AG09309 (cell line): ENCODE measurements around the gene LAMA5.

Experiments
- DNase-seq: peaks from one replicate; pipeline ENCODE4 v3.0.0-alpha.2; 2010; ENCODE audit warnings: low read depth
- H3K4me3 ChIP-seq: 2 replicates; pipeline ENCODE4 v1.5.1; 2011; ENCODE audit warnings: mild to moderate bottlenecking, low read depth, low read length, moderate library complexity; ENCODE audit not compliant: control insufficient read depth
- TF ChIP-seq, protein P1 (sequence below): IDR thresholded peaks from 2 replicates; pipeline ENCODE4 v1.5.1; 2011; ENCODE audit warnings: mild to moderate bottlenecking, low read depth, low read length, inconsistent platforms; ENCODE audit not compliant: insufficient read depth, control insufficient read depth; ENCODE audit errors: missing control alignments

Gene LAMA5

DNA sequence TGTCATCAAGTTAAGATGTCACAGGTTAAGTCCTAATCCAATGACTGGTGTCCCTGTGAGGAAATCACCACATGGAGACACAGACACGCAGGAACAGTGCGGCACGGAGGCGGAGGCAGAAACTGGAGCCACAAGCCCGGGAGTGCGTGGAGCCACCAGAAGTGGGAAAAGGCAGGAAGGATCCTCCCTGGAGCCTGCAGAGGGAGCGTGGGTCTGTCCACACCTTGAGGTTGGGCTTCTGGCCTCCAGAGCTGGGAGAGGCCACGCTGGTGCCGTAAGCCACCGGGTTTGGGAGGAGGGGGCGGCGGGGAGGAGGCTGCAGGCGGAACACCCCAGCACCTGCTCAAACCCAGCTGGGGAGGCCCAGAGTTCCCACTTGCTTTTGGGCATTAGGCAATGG lies 36.2 kb upstream of the LAMA5 start:
- no peak overlapping the region for H3K4me3 ChIP-seq
- TF ChIP-seq, protein P1, sequence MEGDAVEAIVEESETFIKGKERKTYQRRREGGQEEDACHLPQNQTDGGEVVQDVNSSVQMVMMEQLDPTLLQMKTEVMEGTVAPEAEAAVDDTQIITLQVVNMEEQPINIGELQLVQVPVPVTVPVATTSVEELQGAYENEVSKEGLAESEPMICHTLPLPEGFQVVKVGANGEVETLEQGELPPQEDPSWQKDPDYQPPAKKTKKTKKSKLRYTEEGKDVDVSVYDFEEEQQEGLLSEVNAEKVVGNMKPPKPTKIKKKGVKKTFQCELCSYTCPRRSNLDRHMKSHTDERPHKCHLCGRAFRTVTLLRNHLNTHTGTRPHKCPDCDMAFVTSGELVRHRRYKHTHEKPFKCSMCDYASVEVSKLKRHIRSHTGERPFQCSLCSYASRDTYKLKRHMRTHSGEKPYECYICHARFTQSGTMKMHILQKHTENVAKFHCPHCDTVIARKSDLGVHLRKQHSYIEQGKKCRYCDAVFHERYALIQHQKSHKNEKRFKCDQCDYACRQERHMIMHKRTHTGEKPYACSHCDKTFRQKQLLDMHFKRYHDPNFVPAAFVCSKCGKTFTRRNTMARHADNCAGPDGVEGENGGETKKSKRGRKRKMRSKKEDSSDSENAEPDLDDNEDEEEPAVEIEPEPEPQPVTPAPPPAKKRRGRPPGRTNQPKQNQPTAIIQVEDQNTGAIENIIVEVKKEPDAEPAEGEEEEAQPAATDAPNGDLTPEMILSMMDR: no peak
- DNase-seq: no peak

DNA sequence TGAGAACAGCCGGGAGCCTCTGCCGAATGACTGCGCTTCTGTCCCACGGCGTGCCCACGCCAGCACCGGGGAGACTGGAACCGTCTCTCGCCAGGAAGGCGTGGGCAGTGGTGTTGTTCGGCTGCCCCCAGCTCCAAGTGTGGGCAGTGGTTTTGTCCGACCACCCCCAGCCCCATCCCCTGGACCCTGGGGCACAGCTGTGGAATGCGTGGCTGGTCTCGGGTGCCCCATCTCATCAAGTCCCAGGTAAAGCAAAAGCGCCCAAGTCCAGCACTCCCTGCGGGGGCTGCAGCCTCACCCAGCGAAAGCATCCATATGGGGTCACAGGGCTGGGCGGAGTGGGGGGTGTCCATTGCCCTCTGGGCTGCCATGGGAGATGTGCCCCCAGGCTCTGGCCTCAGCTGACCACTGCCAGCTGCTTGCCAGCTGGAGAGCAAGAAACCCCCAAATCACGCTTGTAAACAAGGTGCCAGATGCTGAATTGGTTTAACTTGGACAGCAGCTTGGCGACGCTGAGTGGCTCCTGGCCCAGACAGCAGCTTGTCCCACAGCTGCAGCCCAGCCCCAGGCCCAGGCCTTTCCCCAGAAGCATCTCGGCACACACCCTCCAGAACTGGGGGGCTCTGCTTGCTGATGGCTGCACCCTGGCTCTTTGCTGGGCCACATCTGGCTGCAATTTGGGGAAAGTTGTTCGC lies 35.5 kb upstream of the LAMA5 start:
- H3K4me3 ChIP-seq: no peak overlapping the region
- TF ChIP-seq, protein P1: no peak
- no peak for DNase-seq

DNA sequence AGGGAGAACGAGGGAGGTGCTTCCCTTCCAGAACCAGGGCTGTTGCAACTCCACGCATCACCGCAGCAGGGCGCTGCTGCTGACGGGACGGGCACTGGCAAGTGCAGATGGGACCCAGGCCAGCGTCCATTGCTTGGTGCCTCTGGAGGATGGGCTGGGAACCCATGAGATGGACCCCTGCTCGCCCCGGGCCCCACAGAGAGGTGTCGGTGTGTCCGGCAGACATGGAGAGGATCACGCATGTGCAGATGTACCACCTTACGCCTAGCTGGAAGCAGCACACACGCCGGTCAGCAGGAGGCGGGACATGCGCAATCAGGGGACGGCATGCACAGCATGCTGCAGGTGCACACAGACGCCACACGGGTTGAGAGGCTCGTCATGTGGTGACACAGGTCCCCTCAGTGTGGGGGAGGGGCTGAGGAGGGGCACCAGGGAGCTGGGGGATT lies 34.2 kb upstream of the LAMA5 start:
- TF ChIP-seq, protein P1: peak; percentile 38
- no peak overlapping the region for H3K4me3 ChIP-seq
- no peak for DNase-seq

DNA sequence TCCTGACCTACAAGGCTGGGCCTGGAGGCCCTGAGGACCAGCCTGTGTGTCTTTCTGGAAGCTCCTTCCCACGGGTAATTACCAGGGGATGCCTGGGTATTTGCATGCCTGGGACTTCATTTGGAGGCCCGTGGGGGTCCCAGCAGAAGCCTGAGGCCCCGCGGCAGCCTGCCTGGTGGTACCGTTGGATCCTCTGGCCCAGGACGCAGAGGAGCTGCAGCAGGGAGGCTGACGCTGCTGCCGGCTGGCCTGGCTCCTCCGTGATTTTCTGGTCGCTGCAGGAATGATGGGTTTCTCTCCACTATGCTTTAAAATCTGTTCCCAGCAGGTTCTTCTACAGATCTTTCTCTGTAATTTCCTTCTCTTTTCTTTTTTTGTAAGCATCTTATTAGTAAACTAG lies 33.4 kb upstream of the LAMA5 start:
- H3K4me3 ChIP-seq: no peak overlapping the region
- TF ChIP-seq, protein P1: no peak
- no peak for DNase-seq

DNA sequence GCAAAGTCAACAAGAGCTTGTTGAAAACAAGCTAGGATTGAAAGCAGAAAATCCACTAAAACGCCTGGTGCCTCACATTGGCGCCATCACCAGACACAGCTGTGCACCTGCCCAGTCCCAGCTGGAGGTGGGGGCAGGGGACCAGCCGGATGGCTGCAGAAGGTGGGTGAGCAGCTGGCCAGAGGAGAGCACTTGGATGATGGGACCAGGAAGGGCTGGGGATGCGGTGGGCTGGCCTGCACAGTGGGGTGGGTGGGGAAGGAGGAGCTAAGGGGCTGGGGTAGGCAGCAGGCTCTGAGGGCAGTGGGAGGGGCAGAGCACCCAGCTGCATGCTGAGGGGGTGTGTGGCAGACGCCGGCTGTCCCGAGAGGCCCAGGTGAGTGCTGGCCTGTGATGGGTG lies 32.9 kb upstream of the LAMA5 start:
- H3K4me3 ChIP-seq: no peak overlapping the region
- TF ChIP-seq, protein P1: no peak
- DNase-seq: no peak

DNA sequence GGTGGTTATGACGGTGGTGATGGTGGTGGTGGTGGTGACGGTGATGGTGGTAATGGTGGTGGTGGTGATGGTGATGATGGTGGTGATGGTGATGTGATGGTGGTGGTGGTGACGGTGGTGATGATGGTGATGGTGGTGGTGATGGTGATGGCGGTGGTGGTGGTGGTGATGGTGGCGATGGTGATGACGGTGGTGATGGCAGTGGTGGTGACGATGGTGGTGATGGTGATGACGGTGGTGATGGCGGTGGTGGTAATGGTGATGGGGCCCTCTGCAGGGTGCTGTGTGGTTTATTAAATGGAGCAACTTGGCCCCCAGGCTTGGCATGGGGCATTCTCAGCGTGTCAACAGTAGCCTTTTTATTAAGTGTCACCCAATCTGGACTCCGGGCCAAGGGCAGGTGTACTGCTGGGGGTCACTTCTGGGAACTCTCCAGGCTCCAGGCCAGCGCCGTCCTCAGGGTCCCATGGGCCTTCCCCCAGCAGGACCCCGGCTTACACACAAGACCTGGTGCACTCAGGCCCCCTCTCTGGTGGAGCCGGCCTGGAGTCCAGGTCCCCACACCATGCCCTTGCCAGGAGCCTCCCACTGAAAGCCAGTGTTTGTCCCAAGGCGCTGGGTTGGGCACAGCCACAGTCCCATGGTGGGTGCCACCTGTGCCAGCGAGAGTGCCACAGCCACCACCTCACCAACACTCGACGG lies 31.2 kb upstream of the LAMA5 start:
- TF ChIP-seq, protein P1: no peak
- no peak for DNase-seq
- no peak overlapping the region for H3K4me3 ChIP-seq
